Endothelial cell of umbilical vein (primary cell): ENCODE measurements around the gene GNRHR. TPM values are rescaled to one million over a fixed set of nuclear protein-coding genes. Genes with fewer than 3 reads are reported as not detected.
A peak's percentile ranks its signal among the peaks of the same experiment; 100 is the strongest.

Experiments
- BruUV-seq: library from RNA; stranded (reverse); fragments of 400-500 nt; replicated peaks from 2 replicates; lab custom pipeline; 2021; lab: Mats Ljungman, UMichigan
- CTCF ChIA-PET: fragments of 300-600, 350-600 bp; sonication (Branson Sonifier 250); formaldehyde crosslinking; loops from one replicate; lab custom pipeline; 2021; ENCODE audit warnings: antibody characterized with exemption, inconsistent platforms; lab: Charles Lee
- POLR2A ChIA-PET: fragments of 300-600, 350-600 bp; sonication (Branson Sonifier 250); formaldehyde crosslinking; loops from one replicate; lab custom pipeline; 2021; ENCODE audit warnings: antibody characterized with exemption, inconsistent platforms; lab: Charles Lee
- DNase-seq: peaks from one replicate; pipeline ENCODE4 v3.0.0-alpha.2; 2011; ENCODE audit warnings: low read depth, low spot score
- FAIRE-seq: peaks from 2 replicates; lab custom pipeline; 2011; peaks lifted over from hg19 to GRCh38; lab: Jason Lieb, UNC
- H2AFZ ChIP-seq: 2 replicates; pipeline ENCODE4 v1.6.0; 2012; ENCODE audit warnings: low read depth, low read length, control low read depth, inconsistent platforms
- H3K27ac ChIP-seq: 2 replicates; pipeline ENCODE4 v1.5.1; 2011; ENCODE audit warnings: low read depth, mild to moderate bottlenecking, control low read depth, low read length, moderate library complexity; ENCODE audit not compliant: insufficient read depth
- H3K27me3 ChIP-seq, 2 experiments: 2 replicates each; pipeline versions ENCODE4 v1.6.0 to v1.6.1; 2011; ENCODE audit warnings: low read length in 2 of 2, mixed read lengths in 1 of 2; ENCODE audit not compliant: control insufficient read depth in 2 of 2, insufficient read depth in 2 of 2
- H3K36me3 ChIP-seq, 2 experiments: 2 replicates in 1 of 2; 3 replicates in 1 of 2; pipeline ENCODE4 v1.5.1; 2011; ENCODE audit warnings: low read length in 2 of 2, mild to moderate bottlenecking in 1 of 2, moderate library complexity in 1 of 2; ENCODE audit not compliant: control insufficient read depth in 2 of 2, insufficient read depth in 2 of 2; ENCODE audit errors: extremely low read depth in 1 of 2
- H3K4me1 ChIP-seq: 3 replicates; pipeline ENCODE4 v1.5.1; 2011; ENCODE audit warnings: mild to moderate bottlenecking, low read length; ENCODE audit not compliant: control insufficient read depth, insufficient read depth; ENCODE audit errors: extremely low read depth
- H3K4me2 ChIP-seq: 2 replicates; pipeline ENCODE4 v1.6.1; 2011; ENCODE audit warnings: low read length, control low read depth, mixed read lengths; ENCODE audit not compliant: insufficient read depth
- H3K4me3 ChIP-seq, 3 experiments: fragments of 200-600 bp in 1 of 3; sonication (generic), shearing (Covaris generic) in 1 of 3; replicated peaks in 1 of 3; 2 replicates each; pipeline ENCODE4 v1.5.1; 2011 to 2016; ENCODE audit warnings: control low read depth in 3 of 3, low read length in 3 of 3, mild to moderate bottlenecking in 2 of 3, inconsistent platforms in 1 of 3, low read depth in 1 of 3, moderate library complexity in 1 of 3; ENCODE audit not compliant: insufficient read depth in 1 of 3
- H3K79me2 ChIP-seq: 2 replicates; pipeline ENCODE4 v1.6.0; 2012; ENCODE audit warnings: low read length, inconsistent platforms; ENCODE audit not compliant: control insufficient read depth, insufficient read depth
- H3K9ac ChIP-seq: replicated peaks from 2 replicates; pipeline ENCODE3; 2011; ENCODE audit warnings: low read length, control low read depth; ENCODE audit not compliant: insufficient read depth; ENCODE audit errors: extremely low read depth
- H3K9me1 ChIP-seq: replicated peaks from 3 replicates; pipeline ENCODE4 v1.6.0; 2011; ENCODE audit warnings: mild to moderate bottlenecking, low read length; ENCODE audit not compliant: control insufficient read depth, insufficient read depth; ENCODE audit errors: extremely low read depth
- H3K9me3 ChIP-seq: replicated peaks from 2 replicates; pipeline ENCODE4 v1.5.1; 2012; ENCODE audit warnings: low read length, inconsistent platforms; ENCODE audit not compliant: control insufficient read depth, insufficient read depth
- H4K20me1 ChIP-seq: replicated peaks from 2 replicates; pipeline ENCODE3; 2011; ENCODE audit warnings: mild to moderate bottlenecking, low read length; ENCODE audit not compliant: control insufficient read depth, insufficient read depth; ENCODE audit errors: extremely low read depth
- EZH2 ChIP-seq: IDR thresholded peaks from 2 replicates; pipeline ENCODE4 v1.6.1; 2012; ENCODE audit warnings: borderline replicate concordance, low read depth, mild to moderate bottlenecking, moderate library complexity, low read length, inconsistent platforms; ENCODE audit not compliant: severe bottlenecking
- FOS ChIP-seq: IDR thresholded peaks from 2 replicates; pipeline ENCODE4 v1.6.1; 2011; ENCODE audit warnings: mild to moderate bottlenecking, low read length, moderate library complexity, borderline replicate concordance; ENCODE audit not compliant: insufficient read depth
- GATA2 ChIP-seq: IDR thresholded peaks from 2 replicates; pipeline ENCODE4 v1.7.0; 2011; ENCODE audit warnings: low read depth, mild to moderate bottlenecking, moderate library complexity, mixed read lengths, low read length; ENCODE audit not compliant: insufficient read length, insufficient read depth
- JUN ChIP-seq: IDR thresholded peaks from 2 replicates; pipeline ENCODE4 v1.6.1; 2011; ENCODE audit warnings: borderline replicate concordance, low read depth; ENCODE audit not compliant: insufficient read length, insufficient read depth
- MYC ChIP-seq: IDR thresholded peaks from one replicate; pipeline ENCODE4 v1.6.1; 2011; ENCODE audit warnings: mild to moderate bottlenecking, low read depth, low read length
- POLR2A ChIP-seq: IDR thresholded peaks from 2 replicates; pipeline ENCODE4 v1.6.1; 2012; ENCODE audit warnings: low read depth, mild to moderate bottlenecking, control low read depth, low read length
- POLR2AphosphoS5 ChIP-seq: IDR thresholded peaks from 2 replicates; pipeline ENCODE4 v1.6.1; 2012; ENCODE audit warnings: low read depth, mild to moderate bottlenecking, control low read depth, low read length, moderate library complexity; ENCODE audit not compliant: insufficient read depth
- dilution Hi-C: fragments of 300-500 bp; cut with MboI; formaldehyde crosslinking; loops from one replicate; pipeline ENCODE4 v1.15.0; 2019; ENCODE audit warnings: low sequenced_read_pairs; ENCODE audit not compliant: extremely low pct_ligation_motif_present
- intact Hi-C: fragments of 100-400 bp; cut with micrococcal nuclease; formaldehyde crosslinking; loops from one replicate; pipeline ENCODE4 v1.10.0; 2022
- polyA plus RNA-seq, 4 experiments: library from polyadenylated mRNA; depleted of rRNA in 3 of 4; stranded (reverse) in 3 of 4; unstranded in 1 of 4; fragments of >200 nt; gene quantifications; 2 replicates each; pipeline versions ENCODE4 v1.2.1 to v1.2.3, GENCODE V29; 2011 to 2012; ENCODE audit warnings: missing spikeins in 1 of 4
- total RNA-seq: library from RNA; stranded (reverse); gene quantifications from 2 replicates; pipeline ENCODE4 v1.2.3, GENCODE V29; 2021
- TF ChIP-seq, protein P1 (sequence below), 2 donors: IDR thresholded peaks; 1 replicate in 1 of 2; 2 replicates in 1 of 2; pipeline ENCODE4 v1.5.1; 2011; ENCODE audit warnings: low read length in 2 of 2, mild to moderate bottlenecking in 2 of 2, moderate library complexity in 2 of 2, control low read depth in 1 of 2, inconsistent platforms in 1 of 2, low read depth in 1 of 2; ENCODE audit not compliant: insufficient read depth in 1 of 2; ENCODE audit errors: extremely low read depth in 1 of 2
- TF ChIP-seq, protein P2 (sequence below): IDR thresholded peaks from 2 replicates; pipeline ENCODE4 v1.6.1; 2011; ENCODE audit not compliant: insufficient read depth, insufficient read length

Gene GNRHR
- total and polyA plus RNA-seq, 2 donors (not counting 3 experiments of a cell fraction or from before 2014, with no cell fraction given) = not detected

DNA sequence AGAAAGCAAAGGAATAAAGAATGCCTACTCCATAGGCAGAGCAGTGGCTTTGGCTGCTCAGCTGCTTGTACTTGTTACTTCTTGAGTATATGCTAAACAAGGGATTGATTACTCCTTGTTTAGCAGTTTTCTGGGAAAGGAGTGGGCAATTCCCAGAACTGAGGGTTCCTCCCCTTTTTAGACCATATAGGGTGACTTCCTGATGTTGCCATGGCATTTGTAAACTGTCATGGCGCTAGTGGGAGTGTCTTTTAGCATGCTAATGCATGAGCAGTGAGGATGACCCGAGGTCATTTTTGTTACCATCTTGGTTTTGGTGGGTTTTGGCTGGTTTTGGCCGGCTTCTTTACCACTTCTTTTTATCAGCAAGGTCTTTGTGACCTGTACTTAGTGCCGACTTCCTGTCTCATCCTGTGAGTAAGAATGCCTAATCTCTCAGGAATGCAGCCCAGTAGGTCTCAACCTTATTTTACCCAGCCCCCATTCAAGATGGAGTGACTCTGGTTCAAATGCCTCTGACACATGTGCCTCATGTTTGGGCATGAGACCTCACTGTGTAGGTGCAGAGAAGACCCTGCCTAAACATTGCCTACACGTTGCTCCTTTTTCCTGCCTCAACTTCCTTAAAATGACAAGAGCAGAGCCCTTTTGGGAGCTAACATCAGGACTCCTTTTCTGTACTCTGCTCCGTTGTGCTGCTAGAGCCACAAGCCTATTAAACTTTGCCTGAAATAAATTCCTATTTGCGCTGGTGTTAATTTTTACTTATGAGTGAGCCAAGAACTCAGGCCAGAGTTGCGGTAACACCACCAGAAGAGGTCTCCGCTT is 32.2 kb downstream of the GNRHR start:
- Histone ChIP-seq H3K9me1 (no peaks in the 10 kb centered on the region), H2AFZ (no peak overlapping the region), H3K9ac (no peak overlapping the region), H3K27me3 (no peaks in the 10 kb centered on the region), H4K20me1 (no peaks in the 10 kb centered on the region), H3K4me1 (peaks cover 5% of the 10 kb centered on the region), H3K36me3 (no peaks in the 10 kb centered on the region), H3K27ac (peak overlapping the region; percentile 16), H3K79me2 (no peaks in the 10 kb centered on the region), H3K9me3 (no peaks in the 10 kb centered on the region), H3K4me3 (no peak overlapping the region), H3K4me2 (no peak overlapping the region)
- peak; percentile 85 for FAIRE-seq
- intact Hi-C loops = no loop called here
- DNase-seq = peak; percentile 29
- ChIA-PET CTCF (interaction anchor here (1.0 to 6.0 kb wide), 3 partner anchors 21 to 25 kb away, joined by 3 to 27 read pairs (median 8); partner anchors contain the start of gene UBA6), POLR2A (no interaction called here)
- TF ChIP-seq EZH2 (no peak), GATA2 (peak; percentile 75), FOS (peak; percentile 61), MYC (no peak), POLR2AphosphoS5 (peak; percentile 31), POLR2A (no peak), JUN (peak; percentile 47)
- TF ChIP-seq, protein P1, sequence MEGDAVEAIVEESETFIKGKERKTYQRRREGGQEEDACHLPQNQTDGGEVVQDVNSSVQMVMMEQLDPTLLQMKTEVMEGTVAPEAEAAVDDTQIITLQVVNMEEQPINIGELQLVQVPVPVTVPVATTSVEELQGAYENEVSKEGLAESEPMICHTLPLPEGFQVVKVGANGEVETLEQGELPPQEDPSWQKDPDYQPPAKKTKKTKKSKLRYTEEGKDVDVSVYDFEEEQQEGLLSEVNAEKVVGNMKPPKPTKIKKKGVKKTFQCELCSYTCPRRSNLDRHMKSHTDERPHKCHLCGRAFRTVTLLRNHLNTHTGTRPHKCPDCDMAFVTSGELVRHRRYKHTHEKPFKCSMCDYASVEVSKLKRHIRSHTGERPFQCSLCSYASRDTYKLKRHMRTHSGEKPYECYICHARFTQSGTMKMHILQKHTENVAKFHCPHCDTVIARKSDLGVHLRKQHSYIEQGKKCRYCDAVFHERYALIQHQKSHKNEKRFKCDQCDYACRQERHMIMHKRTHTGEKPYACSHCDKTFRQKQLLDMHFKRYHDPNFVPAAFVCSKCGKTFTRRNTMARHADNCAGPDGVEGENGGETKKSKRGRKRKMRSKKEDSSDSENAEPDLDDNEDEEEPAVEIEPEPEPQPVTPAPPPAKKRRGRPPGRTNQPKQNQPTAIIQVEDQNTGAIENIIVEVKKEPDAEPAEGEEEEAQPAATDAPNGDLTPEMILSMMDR (IDR thresholded peaks at IDR 0.05; ENCODE audit: extremely low read depth in 1 of 2, insufficient read depth in 1 of 2, low read depth in 1 of 2, low read length in 2 of 2) = no peak
- TF ChIP-seq, protein P2, sequence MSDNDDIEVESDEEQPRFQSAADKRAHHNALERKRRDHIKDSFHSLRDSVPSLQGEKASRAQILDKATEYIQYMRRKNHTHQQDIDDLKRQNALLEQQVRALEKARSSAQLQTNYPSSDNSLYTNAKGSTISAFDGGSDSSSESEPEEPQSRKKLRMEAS = no peak
- dilution Hi-C loops = no loop called here
- no TSS peak for BruUV-seq
